Measurements from ENCODE around the gene SLC26A5.

The SLC26A5 gene

GRCh38 chr7:103347507-103348267, 98.3 kb downstream of the SLC26A5 start, which contains the start of gene PSMC2:
TSS of gene PSMC2 (plus strand) at chr7:103347643. CDS start at chr7:103347712, 69 bp downstream.
- peak; percentile 23 for FAIRE-seq

- no peak for FAIRE-seq
Observed at GRCh38 chr7:103346396-103346795, 99.6 kb downstream of the SLC26A5 start.

- FAIRE-seq = peak; percentile 40
Observed at GRCh38 chr7:103344453-103345149, 101.4 kb downstream of the SLC26A5 start, which contains the start of gene DNAJC2. TSS of gene DNAJC2 (minus strand) at chr7:103344767. CDS start at chr7:103344622, 145 bp downstream.

GRCh38 chr7:103343758-103344452, 102.1 kb downstream of the SLC26A5 start:
- FAIRE-seq = no peak

- FAIRE-seq = no peak
Observed at GRCh38 chr7:103343332-103343731, 102.7 kb downstream of the SLC26A5 start.

GRCh38 chr7:103341466-103341865, 104.5 kb downstream of the SLC26A5 start:
- no peak for FAIRE-seq

GRCh38 chr7:103338864-103339263, 107.1 kb downstream of the SLC26A5 start:
- FAIRE-seq = no peak

GRCh38 chr7:103336761-103337160, 109.2 kb downstream of the SLC26A5 start:
- FAIRE-seq = no peak

GRCh38 chr7:103325744-103326143, 120.3 kb downstream of the SLC26A5 start:
- FAIRE-seq = no peak
